Parathyroid adenoma (tissue), 2 donors: Measurements from ENCODE around the gene FMNL2.

Experiments used
- H2AFZ ChIP-seq: fragments of 300-600 bp; sonication (generic); one replicate; pipeline ENCODE4 v1.7.0; 2017; ENCODE audit warnings: antibody characterized with exemption, mild to moderate bottlenecking
- H3K27ac ChIP-seq: fragments of 300-600 bp; sonication (generic); one replicate; pipeline ENCODE4 v1.7.0; 2017
- H3K27me3 ChIP-seq: fragments of 300-600 bp; sonication (generic); one replicate; pipeline ENCODE4 v1.7.0; 2017; ENCODE audit warnings: low read length; ENCODE audit not compliant: control insufficient read depth, insufficient read depth
- H3K36me3 ChIP-seq: fragments of 300-600 bp; sonication (generic); one replicate; pipeline ENCODE4 v1.7.0; 2017; ENCODE audit warnings: low read length; ENCODE audit not compliant: control insufficient read depth, insufficient read depth
- H3K4me1 ChIP-seq: fragments of 300-600 bp; sonication (generic); one replicate; pipeline ENCODE4 v1.7.0; 2017; ENCODE audit warnings: control low read depth
- H3K4me2 ChIP-seq: fragments of 300-600 bp; sonication (generic); one replicate; pipeline ENCODE4 v1.7.0; 2017; ENCODE audit warnings: low read length
- H3K4me3 ChIP-seq: fragments of 300-600 bp; sonication (generic); one replicate; pipeline ENCODE4 v1.7.0; 2017; ENCODE audit warnings: low read depth, low read length
- H3K79me2 ChIP-seq: fragments of 300-600 bp; sonication (generic); one replicate; pipeline ENCODE4 v1.7.0; 2017; ENCODE audit warnings: control low read depth
- H3K9ac ChIP-seq: fragments of 300-600 bp; sonication (generic); one replicate; pipeline ENCODE4 v1.7.0; 2017; ENCODE audit warnings: mild to moderate bottlenecking
- H3K9me3 ChIP-seq: fragments of 300-600 bp; sonication (generic); one replicate; pipeline ENCODE4 v1.7.0; 2017; ENCODE audit warnings: low read length; ENCODE audit not compliant: control insufficient read depth
- TF ChIP-seq, protein P1 (sequence below): fragments of 300-600 bp; sonication (generic); IDR thresholded peaks from one replicate; pipeline ENCODE4 v1.7.0; 2017; ENCODE audit warnings: antibody characterized with exemption, mild to moderate bottlenecking
- donor health status: primary hyperparathyroidism.

FMNL2 gene

DNA sequence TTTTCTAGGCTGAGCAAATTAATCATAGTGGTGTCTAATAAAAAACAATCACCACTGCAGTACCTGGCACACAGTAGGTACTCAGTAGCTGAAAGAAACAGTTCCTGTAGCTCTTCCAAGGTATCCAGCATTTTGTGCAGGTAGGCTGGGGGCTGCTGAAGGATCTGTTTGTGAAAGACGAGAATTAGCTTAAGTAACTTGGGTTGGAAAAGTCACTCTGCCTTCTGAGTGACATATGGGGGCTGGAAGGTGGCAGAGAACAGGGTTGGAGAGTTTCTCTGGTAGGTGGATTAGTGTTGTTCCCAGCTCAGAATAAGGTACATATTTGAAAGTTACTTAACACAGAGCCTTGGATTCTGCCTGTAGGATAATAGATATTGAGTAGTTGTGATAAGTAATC lies 72.8 kb downstream of the FMNL2 start:
- peaks cover 24% of the 10 kb centered on the region for H3K4me1 ChIP-seq

DNA sequence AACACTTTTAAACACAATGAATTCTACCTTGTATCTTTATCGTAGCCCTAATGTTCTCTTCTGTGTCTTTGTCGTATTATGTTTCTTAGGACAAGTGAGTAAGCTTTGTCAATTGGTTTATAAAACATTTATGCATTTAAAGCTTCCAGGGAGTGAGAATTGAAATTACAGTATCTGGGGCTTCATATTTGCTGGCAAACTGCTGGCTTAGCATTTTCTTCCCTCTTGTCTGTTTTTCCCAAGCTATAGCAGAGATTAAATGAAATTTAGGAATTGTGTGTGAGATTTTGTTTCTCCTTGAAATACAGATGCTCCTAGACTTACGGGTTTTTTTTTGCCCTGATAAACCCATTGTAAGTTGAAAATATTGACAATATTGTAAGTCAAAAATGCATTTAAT lies 73.3 kb downstream of the FMNL2 start:
- H3K4me2 ChIP-seq: no peak overlapping the region
- H2AFZ ChIP-seq: no peak overlapping the region
- no peak overlapping the region for H3K4me3 ChIP-seq
- H3K79me2 ChIP-seq: peaks cover 23% of the 10 kb centered on the region
- H3K36me3 ChIP-seq: no peaks in the 10 kb centered on the region
- TF ChIP-seq, protein P1, sequence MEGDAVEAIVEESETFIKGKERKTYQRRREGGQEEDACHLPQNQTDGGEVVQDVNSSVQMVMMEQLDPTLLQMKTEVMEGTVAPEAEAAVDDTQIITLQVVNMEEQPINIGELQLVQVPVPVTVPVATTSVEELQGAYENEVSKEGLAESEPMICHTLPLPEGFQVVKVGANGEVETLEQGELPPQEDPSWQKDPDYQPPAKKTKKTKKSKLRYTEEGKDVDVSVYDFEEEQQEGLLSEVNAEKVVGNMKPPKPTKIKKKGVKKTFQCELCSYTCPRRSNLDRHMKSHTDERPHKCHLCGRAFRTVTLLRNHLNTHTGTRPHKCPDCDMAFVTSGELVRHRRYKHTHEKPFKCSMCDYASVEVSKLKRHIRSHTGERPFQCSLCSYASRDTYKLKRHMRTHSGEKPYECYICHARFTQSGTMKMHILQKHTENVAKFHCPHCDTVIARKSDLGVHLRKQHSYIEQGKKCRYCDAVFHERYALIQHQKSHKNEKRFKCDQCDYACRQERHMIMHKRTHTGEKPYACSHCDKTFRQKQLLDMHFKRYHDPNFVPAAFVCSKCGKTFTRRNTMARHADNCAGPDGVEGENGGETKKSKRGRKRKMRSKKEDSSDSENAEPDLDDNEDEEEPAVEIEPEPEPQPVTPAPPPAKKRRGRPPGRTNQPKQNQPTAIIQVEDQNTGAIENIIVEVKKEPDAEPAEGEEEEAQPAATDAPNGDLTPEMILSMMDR: no peak
- no peak overlapping the region for H3K27ac ChIP-seq
- H3K4me1 ChIP-seq: peaks cover 20% of the 10 kb centered on the region
- no peaks in the 10 kb centered on the region for H3K27me3 ChIP-seq
- no peak overlapping the region for H3K9ac ChIP-seq
- H3K9me3 ChIP-seq: no peaks in the 10 kb centered on the region

More for the DNA sequence above, 72.8 kb downstream of the FMNL2 start:
- no peak overlapping the region for H3K4me3 ChIP-seq
- TF ChIP-seq, protein P1: no peak
- H3K27me3 ChIP-seq: no peaks in the 10 kb centered on the region
- no peaks in the 10 kb centered on the region for H3K36me3 ChIP-seq
- peak overlapping the region; percentile 21 for H3K27ac ChIP-seq
- H3K9ac ChIP-seq: no peak overlapping the region
- peaks cover 23% of the 10 kb centered on the region for H3K79me2 ChIP-seq
- H2AFZ ChIP-seq: peak overlapping the region; percentile 61
- H3K4me2 ChIP-seq: no peak overlapping the region
- H3K9me3 ChIP-seq: no peaks in the 10 kb centered on the region

DNA sequence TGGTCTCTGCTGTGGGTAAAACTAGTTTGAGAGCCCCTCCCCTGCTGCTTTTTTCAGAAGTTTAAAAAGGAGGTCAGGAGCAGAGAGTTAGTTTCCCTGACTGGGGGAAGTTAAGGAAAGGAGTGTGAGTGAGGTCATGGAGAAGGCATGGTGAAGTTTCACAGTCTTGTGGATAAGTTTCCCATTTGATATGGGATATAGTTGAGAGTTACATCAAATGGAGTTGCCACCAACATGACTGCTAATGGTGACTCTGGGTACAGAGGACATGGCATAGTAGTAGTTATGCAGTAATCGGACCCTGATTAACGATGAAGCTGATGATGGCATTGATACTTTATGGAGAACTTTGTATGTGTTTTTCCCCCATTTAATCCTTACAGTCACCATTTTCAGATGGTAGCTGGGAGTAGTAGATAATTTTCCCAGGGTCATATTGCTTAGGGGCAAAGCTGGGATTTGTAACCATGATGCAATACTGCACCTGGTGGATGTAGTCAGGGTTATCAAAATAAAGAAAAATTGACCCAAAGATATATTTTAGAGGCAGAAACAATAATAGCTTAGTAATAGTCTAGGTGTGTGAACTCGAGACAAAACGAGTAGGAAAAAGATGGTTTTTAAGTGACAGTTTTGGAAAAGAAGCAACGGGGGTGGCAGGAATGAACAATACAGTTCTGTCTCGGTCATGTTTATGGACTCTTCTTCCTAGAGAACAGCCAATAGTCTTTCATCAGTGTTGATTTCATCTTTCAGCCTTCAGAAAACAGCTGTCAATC lies 74.6 kb downstream of the FMNL2 start:
- H3K9me3 ChIP-seq: no peaks in the 10 kb centered on the region
- peaks cover 23% of the 10 kb centered on the region for H3K79me2 ChIP-seq
- H3K36me3 ChIP-seq: no peaks in the 10 kb centered on the region
- H3K4me1 ChIP-seq: peaks cover 15% of the 10 kb centered on the region
- no peak overlapping the region for H2AFZ ChIP-seq
- no peaks in the 10 kb centered on the region for H3K27me3 ChIP-seq
- no peak overlapping the region for H3K4me2 ChIP-seq
- H3K9ac ChIP-seq: no peak overlapping the region
- TF ChIP-seq, protein P1: no peak
- H3K4me3 ChIP-seq: no peak overlapping the region
- no peak overlapping the region for H3K27ac ChIP-seq

DNA sequence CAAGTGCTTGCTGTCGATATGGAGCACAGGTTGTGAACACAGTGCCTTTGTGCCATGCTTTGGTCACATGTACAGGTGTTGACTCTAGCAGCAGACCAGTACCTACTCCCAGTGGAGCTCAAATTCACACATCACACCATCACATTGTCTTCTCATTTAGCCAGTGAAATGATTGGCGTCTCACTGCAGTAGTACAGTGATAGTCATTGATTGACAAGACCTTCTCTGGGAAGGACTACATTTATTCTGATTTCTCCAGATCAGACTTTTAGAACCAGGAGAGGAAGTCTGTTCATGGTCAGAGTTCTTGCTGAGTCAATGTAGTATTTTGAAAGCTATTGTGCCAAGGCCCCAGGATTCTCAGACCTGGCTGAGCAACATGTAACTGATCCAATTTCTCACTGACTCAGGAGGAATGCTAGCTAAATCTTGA lies 75.2 kb downstream of the FMNL2 start:
- Histone ChIP-seq H3K4me2 (no peak overlapping the region), H3K4me3 (no peak overlapping the region), H3K9ac (no peak overlapping the region), H3K9me3 (no peaks in the 10 kb centered on the region), H3K4me1 (peaks cover 18% of the 10 kb centered on the region), H2AFZ (no peak overlapping the region), H3K36me3 (no peaks in the 10 kb centered on the region), H3K27ac (no peak overlapping the region), H3K79me2 (peaks cover 19% of the 10 kb centered on the region), H3K27me3 (no peaks in the 10 kb centered on the region)
- TF ChIP-seq, protein P1: no peak

DNA sequence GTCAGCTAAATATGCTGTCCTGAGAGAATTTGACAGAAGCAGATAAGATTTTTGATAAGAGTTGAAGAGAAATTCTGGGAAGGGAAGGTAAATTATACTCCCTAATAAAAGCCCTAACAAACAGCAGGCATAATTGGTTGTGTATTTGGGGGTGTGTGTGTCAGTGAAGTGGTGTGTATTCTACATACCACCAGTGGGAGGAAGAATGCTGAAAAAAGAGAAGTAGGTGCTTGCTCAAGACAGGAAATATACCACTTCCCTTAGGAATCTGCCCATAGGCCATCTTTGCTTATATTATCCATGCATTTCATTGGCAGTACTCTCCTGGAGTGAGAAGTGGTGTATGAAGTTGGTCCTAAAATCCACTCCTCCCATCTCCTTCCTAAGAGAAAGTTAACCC lies 76.2 kb downstream of the FMNL2 start:
- Histone ChIP-seq H3K9me3 (no peaks in the 10 kb centered on the region), H3K4me2 (no peak overlapping the region), H3K4me3 (no peak overlapping the region), H3K36me3 (no peaks in the 10 kb centered on the region), H3K27me3 (no peaks in the 10 kb centered on the region), H3K4me1 (peaks cover 12% of the 10 kb centered on the region), H3K79me2 (peaks cover 18% of the 10 kb centered on the region), H3K9ac (no peak overlapping the region), H2AFZ (no peak overlapping the region), H3K27ac (no peak overlapping the region)
- TF ChIP-seq, protein P1: no peak
